WTC11 (cell line): ENCODE results near the gene LYPD3.
"Not testable (repeated sequence)": the region's sequence is repeated elsewhere in the genome, so short reads cannot be mapped to it uniquely, and the experiment has no call there.

ENCODE experiments used
- CTCF ChIP-seq: fragments of 200-600 bp; IDR thresholded peaks from 2 replicates; pipeline ENCODE4 v1.8.0; 2022; ENCODE audit warnings: antibody characterized with exemption
- E2F1 ChIP-seq: sonication (generic); formaldehyde crosslinking; IDR thresholded peaks from 2 replicates; pipeline ENCODE4 v1.8.0; 2022; ENCODE audit warnings: mild to moderate bottlenecking, missing genetic modification reagents
- NFATC4 ChIP-seq: fragments of 250-450 bp; sonication (Bioruptor Pico); IDR thresholded peaks from 2 replicates; pipeline ENCODE4 v1.9.0; 2021; ENCODE audit warnings: mild to moderate bottlenecking
- SP1 ChIP-seq: sonication (generic); formaldehyde crosslinking; conservative IDR thresholded peaks from 2 replicates; pipeline ENCODE4 v1.8.1; 2022; ENCODE audit warnings: missing genetic modification reagents
- USF2 ChIP-seq: sonication (generic); formaldehyde crosslinking; IDR thresholded peaks from 2 replicates; pipeline ENCODE4 v1.8.1; 2023; ENCODE audit warnings: mild to moderate bottlenecking, missing genetic modification reagents, moderate library complexity
- ZNF423 ChIP-seq: fragments of 250-450 bp; sonication (Bioruptor Pico); IDR thresholded peaks from 2 replicates; pipeline ENCODE4 v2.1.2; 2022; ENCODE audit warnings: mild to moderate bottlenecking, moderate library complexity
- TF ChIP-seq, protein P1 (sequence below): sonication (generic); formaldehyde crosslinking; IDR thresholded peaks from 2 replicates; pipeline ENCODE4 v1.8.1; 2022; ENCODE audit warnings: mild to moderate bottlenecking, moderate library complexity, missing genetic modification reagents
- TF ChIP-seq, protein P2 (sequence below): sonication (generic); formaldehyde crosslinking; conservative IDR thresholded peaks from 2 replicates; pipeline ENCODE4 v1.8.1; 2022; ENCODE audit warnings: mild to moderate bottlenecking, missing genetic modification reagents

DNA sequence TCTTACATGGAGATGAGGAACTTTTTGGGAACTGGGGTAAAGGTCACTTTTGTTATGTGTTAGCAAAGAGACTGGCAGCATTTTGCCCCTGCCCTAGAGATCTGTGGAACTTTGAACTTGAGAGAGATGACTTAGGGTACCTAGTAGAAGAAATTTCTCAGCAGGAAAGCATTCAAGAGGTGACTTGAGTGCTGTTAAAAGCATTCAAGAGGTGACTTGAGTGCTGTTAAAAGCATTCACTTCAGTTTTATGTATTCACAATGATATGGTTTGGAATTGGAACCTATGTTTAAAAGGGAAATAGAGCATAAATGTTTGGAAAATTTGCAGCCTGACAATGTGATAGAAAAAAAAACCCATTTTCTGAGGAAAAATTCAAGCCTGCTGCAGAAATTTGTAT, 47.0 kb upstream of the LYPD3 start:
- TF ChIP-seq CTCF; NFATC4 (CRISPR knock-in tag); E2F1; SP1; USF2 (CRISPR knock-in tag); ZNF423 (CRISPR knock-in tag): not testable (repeated sequence)
- TF ChIP-seq, protein P1, sequence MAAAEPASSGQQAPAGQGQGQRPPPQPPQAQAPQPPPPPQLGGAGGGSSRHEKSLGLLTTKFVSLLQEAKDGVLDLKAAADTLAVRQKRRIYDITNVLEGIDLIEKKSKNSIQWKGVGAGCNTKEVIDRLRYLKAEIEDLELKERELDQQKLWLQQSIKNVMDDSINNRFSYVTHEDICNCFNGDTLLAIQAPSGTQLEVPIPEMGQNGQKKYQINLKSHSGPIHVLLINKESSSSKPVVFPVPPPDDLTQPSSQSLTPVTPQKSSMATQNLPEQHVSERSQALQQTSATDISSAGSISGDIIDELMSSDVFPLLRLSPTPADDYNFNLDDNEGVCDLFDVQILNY = not testable (repeated sequence)
- TF ChIP-seq, protein P2, sequence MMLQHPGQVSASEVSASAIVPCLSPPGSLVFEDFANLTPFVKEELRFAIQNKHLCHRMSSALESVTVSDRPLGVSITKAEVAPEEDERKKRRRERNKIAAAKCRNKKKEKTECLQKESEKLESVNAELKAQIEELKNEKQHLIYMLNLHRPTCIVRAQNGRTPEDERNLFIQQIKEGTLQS (CRISPR knock-in tag) = not testable (repeated sequence)
